H9 (cell line): ENCODE data around the gene MLC1. TPM values are rescaled to one million over a fixed set of nuclear protein-coding genes. Genes with fewer than 3 reads are reported as not detected.

Source experiments
- DNase-seq: peaks from one replicate; pipeline ENCODE4 v3.0.0-alpha.2; 2017
- H2AFZ ChIP-seq: one replicate; pipeline ENCODE4 v1.6.1; 2013; ENCODE audit warnings: mild to moderate bottlenecking, low read length, control low read depth, moderate library complexity
- H2AK5ac ChIP-seq: 2 replicates; pipeline ENCODE4 v1.6.1; 2013; ENCODE audit warnings: low read length, control low read depth, mixed read lengths; ENCODE audit not compliant: insufficient read length
- H2BK120ac ChIP-seq: one replicate; pipeline ENCODE4 v1.6.1; 2013; ENCODE audit warnings: low read depth, mild to moderate bottlenecking, low read length, control low read depth, inconsistent platforms; ENCODE audit not compliant: poor library complexity, severe bottlenecking
- H2BK12ac ChIP-seq: 2 replicates; pipeline ENCODE4 v1.6.1; 2013; ENCODE audit warnings: low read length, control low read depth, mixed read lengths, low read depth; ENCODE audit not compliant: insufficient read length
- H2BK15ac ChIP-seq: 2 replicates; pipeline ENCODE4 v1.6.1; 2013; ENCODE audit warnings: low read depth, low read length, control low read depth
- H2BK20ac ChIP-seq: one replicate; pipeline ENCODE4 v1.6.1; 2013; ENCODE audit warnings: low read depth, mild to moderate bottlenecking, low read length, control low read depth, inconsistent platforms; ENCODE audit not compliant: poor library complexity, severe bottlenecking
- H2BK5ac ChIP-seq: 2 replicates; pipeline ENCODE4 v1.6.1; 2013; ENCODE audit warnings: low read length, control low read depth, mixed read lengths; ENCODE audit not compliant: insufficient read length
- H3K14ac ChIP-seq: 2 replicates; pipeline ENCODE4 v1.6.1; 2013; ENCODE audit warnings: low read length, control low read depth; ENCODE audit not compliant: insufficient read depth
- H3K18ac ChIP-seq: 2 replicates; pipeline ENCODE4 v1.6.1; 2013; ENCODE audit warnings: low read depth, mild to moderate bottlenecking, mixed read lengths, low read length, control low read depth; ENCODE audit not compliant: insufficient read length
- H3K23ac ChIP-seq: 2 replicates; pipeline ENCODE4 v1.6.1; 2013; ENCODE audit warnings: low read length, control low read depth, mixed read lengths, low read depth; ENCODE audit not compliant: insufficient read length
- H3K23me2 ChIP-seq: 2 replicates; pipeline ENCODE4 v1.6.1; 2013; ENCODE audit warnings: low read depth, mild to moderate bottlenecking, mixed read lengths, low read length, control low read depth; ENCODE audit not compliant: insufficient read length, poor library complexity, severe bottlenecking
- H3K27ac ChIP-seq: 2 replicates; pipeline ENCODE4 v1.5.1; 2013; ENCODE audit warnings: low read length, control low read depth, mixed read lengths, low read depth; ENCODE audit not compliant: insufficient read length
- H3K27me3 ChIP-seq: 2 replicates; pipeline ENCODE4 v1.6.1; 2013; ENCODE audit warnings: low read length, control low read depth, inconsistent platforms; ENCODE audit not compliant: insufficient read depth
- H3K4ac ChIP-seq: 2 replicates; pipeline ENCODE4 v1.6.1; 2013; ENCODE audit warnings: low read depth, mild to moderate bottlenecking, control low read depth, inconsistent platforms, low read length, moderate library complexity
- H3K4me1 ChIP-seq: 2 replicates; pipeline ENCODE4 v1.6.1; 2013; ENCODE audit warnings: low read length, control low read depth, inconsistent platforms; ENCODE audit not compliant: insufficient read depth
- H3K4me2 ChIP-seq: 2 replicates; pipeline ENCODE4 v1.6.1; 2013; ENCODE audit warnings: low read length, control low read depth, mixed read lengths; ENCODE audit not compliant: insufficient read length, insufficient read depth
- H3K56ac ChIP-seq: 2 replicates; pipeline ENCODE4 v1.6.1; 2013; ENCODE audit warnings: low read depth, mild to moderate bottlenecking, mixed read lengths, low read length, control low read depth; ENCODE audit not compliant: insufficient read length
- H3K79me1 ChIP-seq: 2 replicates; pipeline ENCODE4 v1.6.1; 2013; ENCODE audit warnings: low read depth, mild to moderate bottlenecking, moderate library complexity, low read length, control low read depth, inconsistent platforms; ENCODE audit not compliant: insufficient read depth, poor library complexity, severe bottlenecking
- H3K79me2 ChIP-seq: 2 replicates; pipeline ENCODE4 v1.6.1; 2013; ENCODE audit warnings: low read length, control low read depth, inconsistent platforms; ENCODE audit not compliant: insufficient read depth
- H3K9ac ChIP-seq: 2 replicates; pipeline ENCODE4 v1.6.1; 2013; ENCODE audit warnings: low read length, control low read depth, mixed read lengths; ENCODE audit not compliant: insufficient read length; ENCODE audit errors: extremely low read depth
- H3K9me3 ChIP-seq: one replicate; pipeline ENCODE4 v1.6.1; 2013; ENCODE audit warnings: low read depth, low read length, inconsistent platforms; ENCODE audit not compliant: control insufficient read depth
- H3T11ph ChIP-seq: one replicate; pipeline ENCODE4 v1.6.1; 2013; ENCODE audit warnings: mild to moderate bottlenecking, low read length, control low read depth, inconsistent platforms
- H4K20me1 ChIP-seq: one replicate; pipeline ENCODE4 v1.6.1; 2013; ENCODE audit not compliant: control insufficient read depth, insufficient read length, insufficient read depth
- H4K5ac ChIP-seq: 2 replicates; pipeline ENCODE4 v1.6.1; 2013; ENCODE audit warnings: low read depth, mild to moderate bottlenecking, mixed read lengths, low read length, control low read depth; ENCODE audit not compliant: insufficient read length
- H4K8ac ChIP-seq: replicated peaks from 2 replicates; pipeline ENCODE4 v1.6.1; 2013; ENCODE audit warnings: low read length, control low read depth, mixed read lengths, low read depth; ENCODE audit not compliant: insufficient read length
- H4K91ac ChIP-seq: 2 replicates; pipeline ENCODE4 v1.6.1; 2013; ENCODE audit warnings: low read depth, mild to moderate bottlenecking, moderate library complexity, mixed read lengths, low read length, control low read depth; ENCODE audit not compliant: insufficient read length
- H3K27ac Mint-ChIP-seq, 3 experiments: 2 replicates in 2 of 3; 3 replicates in 1 of 3; pipeline ENCODE4 v1.8.0; 2020 to 2021; ENCODE audit warnings: mixed read lengths in 3 of 3, mild to moderate bottlenecking in 1 of 3, moderate library complexity in 1 of 3
- H3K27me3 Mint-ChIP-seq: 2 replicates; pipeline ENCODE4 v1.8.0; 2021; ENCODE audit warnings: low read depth, mild to moderate bottlenecking, moderate library complexity, mixed read lengths
- H3K36me3 Mint-ChIP-seq, 3 experiments: 2 replicates in 2 of 3; 3 replicates in 1 of 3; pipeline ENCODE4 v1.8.0; 2020 to 2021; ENCODE audit warnings: low read depth in 3 of 3, mixed read lengths in 3 of 3; ENCODE audit not compliant: insufficient read depth in 1 of 3
- H3K4me1 Mint-ChIP-seq, 2 experiments: 2 replicates each; pipeline ENCODE4 v1.8.0; 2020; ENCODE audit warnings: mixed read lengths in 2 of 2
- H3K4me3 Mint-ChIP-seq, 2 experiments: 2 replicates in 1 of 2; 3 replicates in 1 of 2; pipeline ENCODE4 v1.8.0; 2020 to 2021; ENCODE audit warnings: mild to moderate bottlenecking in 2 of 2, mixed read lengths in 2 of 2, moderate library complexity in 1 of 2
- H3K9me3 Mint-ChIP-seq, 2 experiments: 2 replicates in 1 of 2; 3 replicates in 1 of 2; pipeline ENCODE4 v1.8.0; 2020; ENCODE audit warnings: mild to moderate bottlenecking in 2 of 2, mixed read lengths in 2 of 2, moderate library complexity in 1 of 2
- WGBS: extraction: QIAGEN DNeasy Blood & Tissue Kit; methylation state at CpG from one replicate; pipeline ENCODE4 v1.1.7; 2013; ENCODE audit warnings: missing lambda C conversion rate, low lambda C conversion rate, mixed read lengths; ENCODE audit not compliant: insufficient read length; ENCODE audit errors: extremely low coverage; 5-methylcytosine and 5-hydroxymethylcytosine counted together
- total RNA-seq: library from RNA; stranded (reverse); gene quantifications from 2 replicates; pipeline ENCODE4 v1.2.1, GENCODE V29; 2021
- TF ChIP-seq, protein P1 (sequence below): fragments of 200-600 bp; sonication (generic); conservative IDR thresholded peaks from 3 replicates; pipeline ENCODE4 v1.8.0; 2021; ENCODE audit warnings: antibody characterized with exemption, mild to moderate bottlenecking

The MLC1 gene
- total RNA-seq, 1 experiment from 2014 or later = not detected

DNA sequence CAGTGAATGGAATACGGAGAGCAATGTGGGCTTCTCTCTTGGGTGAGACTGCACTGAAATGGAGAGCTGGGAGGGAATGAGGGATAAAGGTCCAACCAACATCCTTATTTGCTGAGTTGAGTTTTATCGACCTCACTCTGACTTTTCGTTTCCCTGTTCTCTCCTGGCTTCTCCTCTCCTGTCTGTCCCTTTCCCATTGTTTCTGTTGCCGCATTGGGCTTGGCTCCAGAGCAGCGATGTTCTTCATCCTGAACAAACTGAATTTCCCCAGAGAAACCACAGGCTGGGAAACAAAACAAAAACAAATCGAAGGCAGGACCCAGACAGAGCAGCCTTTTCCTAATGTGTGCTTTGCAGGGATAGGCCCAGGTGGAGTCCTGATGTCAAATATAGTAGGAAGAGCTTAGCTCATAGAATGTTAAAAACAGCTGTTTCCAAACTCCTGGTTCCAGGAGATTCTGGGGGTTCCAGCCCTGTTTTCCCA, 34.6 kb upstream of the MLC1 start:
- no peak overlapping the region for H3K27ac ChIP-seq
- H3K9ac ChIP-seq = no peak overlapping the region
- no peak overlapping the region for H3T11ph ChIP-seq
- H2BK5ac ChIP-seq = no peak overlapping the region
- TF ChIP-seq, protein P1, sequence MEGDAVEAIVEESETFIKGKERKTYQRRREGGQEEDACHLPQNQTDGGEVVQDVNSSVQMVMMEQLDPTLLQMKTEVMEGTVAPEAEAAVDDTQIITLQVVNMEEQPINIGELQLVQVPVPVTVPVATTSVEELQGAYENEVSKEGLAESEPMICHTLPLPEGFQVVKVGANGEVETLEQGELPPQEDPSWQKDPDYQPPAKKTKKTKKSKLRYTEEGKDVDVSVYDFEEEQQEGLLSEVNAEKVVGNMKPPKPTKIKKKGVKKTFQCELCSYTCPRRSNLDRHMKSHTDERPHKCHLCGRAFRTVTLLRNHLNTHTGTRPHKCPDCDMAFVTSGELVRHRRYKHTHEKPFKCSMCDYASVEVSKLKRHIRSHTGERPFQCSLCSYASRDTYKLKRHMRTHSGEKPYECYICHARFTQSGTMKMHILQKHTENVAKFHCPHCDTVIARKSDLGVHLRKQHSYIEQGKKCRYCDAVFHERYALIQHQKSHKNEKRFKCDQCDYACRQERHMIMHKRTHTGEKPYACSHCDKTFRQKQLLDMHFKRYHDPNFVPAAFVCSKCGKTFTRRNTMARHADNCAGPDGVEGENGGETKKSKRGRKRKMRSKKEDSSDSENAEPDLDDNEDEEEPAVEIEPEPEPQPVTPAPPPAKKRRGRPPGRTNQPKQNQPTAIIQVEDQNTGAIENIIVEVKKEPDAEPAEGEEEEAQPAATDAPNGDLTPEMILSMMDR = no peak
- Mint-ChIP-seq H3K27me3 (peaks cover 46% of the 10 kb centered on the region), H3K36me3 (no peaks in the 10 kb centered on the region; a peak in 1 of 7 replicates), H3K4me3 (no peak overlapping the region), H3K4me1 (peaks cover 0 to 6% of the 10 kb centered on the region in 2 experiments; a peak in 3 of 4 replicates), H3K27ac (no peak overlapping the region), H3K9me3 (peaks cover 3 to 5% of the 10 kb centered on the region in 2 experiments; a peak in 4 of 5 replicates)
- H2BK120ac ChIP-seq = no peak overlapping the region
- H3K23ac ChIP-seq = no peak overlapping the region
- H2BK15ac ChIP-seq = no peak overlapping the region
- H4K20me1 ChIP-seq = no peaks in the 10 kb centered on the region
- H2BK20ac ChIP-seq = no peak overlapping the region
- H4K5ac ChIP-seq = no peak overlapping the region
- no peak overlapping the region for H3K14ac ChIP-seq
- no peak overlapping the region for H3K56ac ChIP-seq
- no peak overlapping the region for H4K8ac ChIP-seq
- H3K4me2 ChIP-seq = no peak overlapping the region
- no peak overlapping the region for H4K91ac ChIP-seq
- H3K4ac ChIP-seq = no peak overlapping the region
- H3K23me2 ChIP-seq = no peaks in the 10 kb centered on the region
- WGBS = no CpG with 5 or more reads among the region's 6 CpGs
- H3K27me3 ChIP-seq = no peaks in the 10 kb centered on the region
- no peak overlapping the region for H3K18ac ChIP-seq
- no peak overlapping the region for H2BK12ac ChIP-seq
- H2AFZ ChIP-seq = no peak overlapping the region
- no peak for DNase-seq
- no peak overlapping the region for H2AK5ac ChIP-seq
- H3K79me2 ChIP-seq = no peaks in the 10 kb centered on the region
- H3K9me3 ChIP-seq = no peaks in the 10 kb centered on the region
- no peaks in the 10 kb centered on the region for H3K79me1 ChIP-seq
- no peaks in the 10 kb centered on the region for H3K4me1 ChIP-seq
